CD4-positive, alpha-beta T cell treated with Interleukin-4 for 4 hours (primary cell): ENCODE measurements around the gene ATOSA.

Source experiments
- DNase-seq: peaks from one replicate; pipeline ENCODE4 v3.0.0-alpha.2; 2020

Gene ATOSA, protein sequence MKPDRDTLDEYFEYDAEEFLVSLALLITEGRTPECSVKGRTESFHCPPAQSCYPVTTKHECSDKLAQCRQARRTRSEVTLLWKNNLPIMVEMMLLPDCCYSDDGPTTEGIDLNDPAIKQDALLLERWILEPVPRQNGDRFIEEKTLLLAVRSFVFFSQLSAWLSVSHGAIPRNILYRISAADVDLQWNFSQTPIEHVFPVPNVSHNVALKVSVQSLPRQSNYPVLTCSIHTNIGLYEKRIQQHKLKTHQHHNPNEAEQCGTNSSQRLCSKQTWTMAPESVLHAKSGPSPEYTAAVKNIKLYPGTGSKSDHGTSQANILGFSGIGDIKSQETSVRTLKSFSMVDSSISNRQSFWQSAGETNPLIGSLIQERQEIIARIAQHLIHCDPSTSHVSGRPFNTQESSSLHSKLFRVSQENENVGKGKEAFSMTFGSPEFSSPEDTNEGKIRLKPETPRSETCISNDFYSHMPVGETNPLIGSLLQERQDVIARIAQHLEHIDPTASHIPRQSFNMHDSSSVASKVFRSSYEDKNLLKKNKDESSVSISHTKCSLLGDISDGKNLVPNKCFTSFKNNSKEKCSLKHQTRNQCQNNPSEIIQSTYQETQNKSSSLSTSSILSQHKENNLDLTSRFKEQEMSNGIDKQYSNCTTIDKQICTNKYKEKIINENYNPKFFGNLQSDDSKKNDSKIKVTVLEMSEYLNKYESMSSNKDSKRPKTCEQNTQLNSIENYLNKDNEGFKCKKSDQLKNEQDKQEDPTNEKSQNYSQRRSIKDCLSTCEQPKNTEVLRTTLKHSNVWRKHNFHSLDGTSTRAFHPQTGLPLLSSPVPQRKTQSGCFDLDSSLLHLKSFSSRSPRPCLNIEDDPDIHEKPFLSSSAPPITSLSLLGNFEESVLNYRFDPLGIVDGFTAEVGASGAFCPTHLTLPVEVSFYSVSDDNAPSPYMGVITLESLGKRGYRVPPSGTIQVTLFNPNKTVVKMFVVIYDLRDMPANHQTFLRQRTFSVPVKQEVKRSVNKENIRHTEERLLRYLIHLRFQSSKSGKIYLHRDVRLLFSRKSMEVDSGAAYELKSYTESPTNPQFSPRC

DNA sequence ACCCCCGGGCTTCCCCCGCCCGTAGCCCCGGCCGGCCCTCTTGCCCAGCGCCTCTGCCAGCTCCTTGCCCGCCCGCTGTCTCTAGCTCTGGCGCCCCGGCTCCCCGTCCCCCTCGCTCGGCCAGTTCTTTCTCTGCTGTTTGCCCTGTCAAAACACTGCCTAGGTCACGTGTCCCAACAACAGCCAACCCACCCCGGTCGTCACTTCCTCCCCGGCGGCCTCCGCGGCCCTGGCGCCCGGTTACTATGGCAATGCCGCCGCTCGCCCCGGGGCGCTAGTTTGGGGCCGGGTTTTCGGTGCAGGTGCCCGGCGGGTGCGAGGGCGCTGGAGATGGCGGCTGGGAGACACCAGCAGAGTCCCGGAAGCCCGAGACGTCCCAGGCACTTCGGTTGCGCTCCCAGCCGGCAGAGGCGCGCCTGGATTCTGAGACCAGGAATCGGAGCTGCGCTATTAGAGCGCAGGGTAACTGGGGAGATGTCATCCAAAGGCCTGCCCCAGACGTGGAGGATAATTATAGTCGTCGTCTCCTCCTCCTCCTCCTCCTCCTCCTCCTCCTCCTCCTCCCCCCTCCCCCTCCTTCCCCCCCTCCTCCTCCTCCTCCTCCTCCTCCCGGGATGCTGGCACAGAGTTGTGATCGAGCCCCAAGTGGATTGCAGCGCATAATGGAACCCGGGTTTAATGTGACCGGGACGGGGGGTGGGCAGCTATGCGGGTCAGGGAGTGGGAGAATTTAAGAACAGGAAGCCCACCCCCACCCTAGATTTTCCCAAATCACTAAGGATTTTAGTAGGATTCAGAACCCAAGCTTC, at the start of gene ATOSA:
Gene ATOSA (minus strand): TSS at position 157 of the 809 bp plus-strand sequence. CDS start 1,367 bp downstream, outside the sequence.
- peak; percentile 92 for DNase-seq

DNA sequence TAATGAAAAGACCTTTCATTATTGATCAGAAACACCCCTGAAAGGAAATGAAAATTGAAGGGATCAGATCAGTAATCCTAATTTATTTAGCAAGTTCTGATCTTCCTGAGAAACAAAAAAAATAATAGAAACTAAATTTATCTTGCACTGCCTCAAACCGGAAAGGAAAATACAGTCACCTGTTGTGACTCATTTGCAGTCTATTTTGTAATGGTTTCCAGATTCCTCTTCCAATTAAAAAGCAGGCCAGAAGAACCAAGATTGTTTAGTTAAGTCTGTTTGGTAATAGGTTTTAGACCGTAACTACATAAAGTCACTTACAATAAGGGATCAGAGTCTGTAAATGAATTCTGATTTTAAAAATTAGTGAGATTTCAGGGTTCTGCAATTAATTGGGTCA, 49.7 kb upstream of the ATOSA start:
- DNase-seq, result peak; percentile 8

DNA sequence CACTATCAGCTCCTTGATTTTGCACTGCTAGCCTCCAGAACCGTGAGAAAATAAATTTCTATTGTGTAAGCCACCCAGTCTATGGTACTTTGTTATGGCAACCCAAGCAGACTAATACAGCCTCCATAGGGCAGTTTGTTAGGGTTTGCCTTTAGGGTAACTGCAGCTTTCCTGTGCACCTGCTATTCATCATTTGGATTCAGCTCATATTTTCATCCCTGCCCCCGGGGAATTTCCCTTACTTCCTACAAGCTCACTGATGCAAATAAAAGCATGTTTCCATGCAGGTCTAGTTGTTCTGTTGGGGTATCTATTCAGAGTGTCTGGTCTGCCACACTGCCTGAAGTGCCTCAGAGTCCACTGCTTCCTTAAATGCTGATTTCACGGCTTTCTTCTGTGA, 48.6 kb upstream of the ATOSA start:
- no peak for DNase-seq

DNA sequence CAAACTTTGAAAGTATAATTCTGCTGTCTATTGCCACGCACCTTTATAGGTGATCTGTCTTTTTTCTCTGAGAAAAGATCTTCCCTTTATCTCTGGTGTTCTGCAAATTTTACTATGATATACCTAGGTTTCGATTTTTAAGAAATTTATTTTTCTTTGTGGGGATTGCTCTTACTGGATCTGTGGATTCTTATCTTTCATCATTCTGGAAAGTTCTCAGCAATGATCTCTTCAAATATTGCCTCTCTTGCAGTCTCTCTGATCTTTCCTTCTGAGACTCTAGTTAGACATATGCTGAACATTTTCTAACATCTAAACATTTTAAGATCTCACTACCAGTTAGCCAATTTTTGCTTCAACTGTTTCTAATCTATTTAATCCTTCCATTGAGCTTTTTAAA, 47.0 kb upstream of the ATOSA start:
- DNase-seq, result no peak

DNA sequence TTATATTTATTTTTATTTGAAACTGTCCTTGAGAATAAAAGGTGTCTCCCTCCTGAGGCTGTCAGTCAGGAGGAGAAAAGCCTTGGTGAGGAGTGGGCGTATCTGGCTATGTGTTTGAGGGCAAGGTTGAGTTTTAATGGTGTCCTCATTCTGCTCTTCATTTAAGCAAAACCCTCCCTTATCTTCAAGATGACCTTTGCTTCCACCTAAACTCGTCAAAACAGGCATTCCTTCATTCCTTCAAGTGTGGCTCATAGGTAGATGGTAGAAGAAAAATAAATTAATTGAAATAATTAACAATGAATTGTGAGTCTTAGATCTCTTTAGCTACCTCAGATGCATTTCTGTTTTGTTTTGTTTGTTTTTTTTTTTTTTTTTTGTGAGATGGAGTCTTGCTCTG, 39.4 kb upstream of the ATOSA start:
- DNase-seq, result no peak

DNA sequence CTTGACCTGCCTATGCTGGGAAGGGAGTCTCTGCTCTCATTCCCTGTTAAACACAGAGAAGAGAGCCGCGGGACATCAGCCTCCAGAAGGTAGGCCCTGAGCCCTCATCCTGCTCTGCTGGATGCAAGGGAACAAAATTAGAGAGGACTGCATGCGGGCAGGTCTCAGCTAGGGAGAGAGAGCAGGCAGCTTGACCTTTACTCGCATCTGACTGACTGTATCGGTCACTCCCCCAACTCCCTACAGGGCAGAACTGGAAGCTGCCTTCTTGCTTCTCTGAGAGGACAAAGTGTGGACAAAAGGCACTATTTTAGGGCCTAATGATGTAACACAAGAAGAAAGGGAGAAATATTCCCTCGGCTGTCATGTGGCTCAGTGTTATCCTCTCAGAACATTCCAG, 38.7 kb upstream of the ATOSA start:
- no peak for DNase-seq

DNA sequence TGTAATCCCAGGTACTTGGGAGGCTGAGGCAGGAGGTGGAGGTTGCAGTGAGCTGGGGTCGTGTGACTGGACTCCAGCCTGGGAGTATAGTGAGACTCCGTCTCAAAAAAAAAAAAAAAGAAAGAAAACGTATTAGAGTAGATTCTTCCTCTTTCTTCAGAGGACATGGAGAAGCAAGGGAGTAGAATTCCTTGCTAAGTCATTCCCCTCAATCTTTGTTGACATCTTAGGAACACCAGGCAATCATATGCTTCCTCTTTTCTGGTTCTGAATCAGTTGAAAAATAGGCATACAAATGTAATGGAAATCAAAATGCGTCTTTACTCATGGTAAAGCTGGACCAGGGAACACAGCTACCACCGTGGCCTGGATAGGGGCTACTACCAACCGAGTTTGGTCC, 38.3 kb upstream of the ATOSA start:
- DNase-seq, result no peak

DNA sequence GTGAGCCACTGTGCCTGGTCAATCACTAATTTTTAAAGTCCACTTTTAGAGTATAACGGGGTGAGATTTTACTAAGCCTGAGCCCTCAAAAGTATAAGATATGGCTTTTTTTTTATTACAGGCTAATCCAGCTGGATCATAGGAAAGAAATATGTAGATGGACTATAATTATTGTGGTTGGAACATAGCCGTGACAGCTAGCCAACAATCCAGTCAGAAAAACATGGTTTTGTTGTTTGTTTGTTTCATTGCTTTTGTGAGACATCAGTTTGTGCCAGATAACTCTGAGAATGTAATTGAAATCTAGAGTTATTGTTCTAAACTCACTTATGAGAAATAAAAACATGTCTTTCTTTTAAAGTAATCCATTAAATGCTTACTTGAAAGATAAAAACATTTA, 37.3 kb upstream of the ATOSA start:
- no peak for DNase-seq

DNA sequence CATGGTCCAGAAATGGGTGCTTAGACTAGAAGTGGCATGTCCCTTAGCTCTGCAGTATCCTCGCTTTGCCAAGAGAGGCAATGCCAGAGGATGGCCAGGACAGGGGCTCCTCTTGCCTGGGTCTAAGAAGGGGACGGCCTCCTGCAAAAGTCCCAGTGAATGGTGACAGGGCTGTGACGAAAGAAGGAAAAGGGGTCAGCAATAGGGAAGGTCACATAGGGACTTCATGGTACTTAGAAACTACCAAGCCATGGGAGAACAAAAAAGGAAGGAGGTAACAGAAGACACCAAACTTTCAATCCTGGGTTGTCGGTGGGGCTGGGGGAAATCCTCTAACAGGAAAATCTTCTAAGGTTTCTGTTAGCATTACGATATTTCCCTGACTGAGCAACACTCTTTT, 36.2 kb upstream of the ATOSA start:
- DNase-seq, result no peak

DNA sequence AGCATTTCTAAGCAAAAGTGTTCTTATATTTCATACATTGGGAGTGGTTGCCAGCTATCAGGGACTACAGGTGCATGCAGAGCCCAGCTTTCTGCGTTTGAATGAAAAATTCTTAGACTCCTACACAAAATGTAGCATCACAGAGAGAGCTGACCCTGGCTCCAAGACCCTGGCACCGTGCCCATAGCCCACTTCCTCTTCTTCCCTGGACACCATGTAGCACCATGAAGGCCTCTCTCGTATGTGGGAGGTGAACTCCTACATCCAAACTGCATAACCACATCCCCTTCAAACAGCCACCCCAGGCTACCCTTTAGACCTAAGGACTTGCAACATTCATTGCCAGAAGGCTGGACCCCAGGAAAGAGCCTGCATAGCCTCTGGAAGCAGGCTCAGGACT, 35.8 kb upstream of the ATOSA start:
- DNase-seq, result no peak

DNA sequence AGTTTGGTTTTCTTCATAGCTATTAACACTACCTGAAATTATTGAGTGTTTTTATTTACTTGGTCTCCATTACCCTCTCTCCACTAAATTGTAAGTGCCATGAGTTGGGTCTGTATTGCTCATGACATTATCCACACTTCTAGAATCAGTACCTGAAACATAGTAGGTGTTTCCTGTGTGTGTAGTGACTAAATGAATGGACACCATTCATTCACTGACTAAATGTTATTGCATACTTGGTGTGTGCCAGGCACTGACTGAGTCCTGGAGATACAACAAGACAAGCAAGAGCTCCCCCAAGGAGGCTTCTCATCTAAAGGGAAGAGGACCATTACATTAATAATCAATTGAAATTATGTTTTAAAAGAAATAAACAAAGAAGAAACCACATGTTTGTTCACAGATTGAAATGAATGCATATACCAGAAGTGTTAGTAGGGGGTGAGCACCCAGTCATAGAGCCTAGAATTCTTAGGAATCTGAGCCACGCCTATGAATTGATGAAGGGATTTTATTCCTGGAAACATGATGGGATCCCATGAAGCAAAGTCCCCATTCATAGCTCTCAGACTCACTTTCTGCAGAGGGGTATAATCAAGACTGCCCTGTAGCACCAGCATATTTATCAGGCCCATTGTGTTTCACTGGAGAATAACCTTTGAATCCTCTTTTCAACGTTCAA, 31.7 kb upstream of the ATOSA start:
- DNase-seq, result no peak

DNA sequence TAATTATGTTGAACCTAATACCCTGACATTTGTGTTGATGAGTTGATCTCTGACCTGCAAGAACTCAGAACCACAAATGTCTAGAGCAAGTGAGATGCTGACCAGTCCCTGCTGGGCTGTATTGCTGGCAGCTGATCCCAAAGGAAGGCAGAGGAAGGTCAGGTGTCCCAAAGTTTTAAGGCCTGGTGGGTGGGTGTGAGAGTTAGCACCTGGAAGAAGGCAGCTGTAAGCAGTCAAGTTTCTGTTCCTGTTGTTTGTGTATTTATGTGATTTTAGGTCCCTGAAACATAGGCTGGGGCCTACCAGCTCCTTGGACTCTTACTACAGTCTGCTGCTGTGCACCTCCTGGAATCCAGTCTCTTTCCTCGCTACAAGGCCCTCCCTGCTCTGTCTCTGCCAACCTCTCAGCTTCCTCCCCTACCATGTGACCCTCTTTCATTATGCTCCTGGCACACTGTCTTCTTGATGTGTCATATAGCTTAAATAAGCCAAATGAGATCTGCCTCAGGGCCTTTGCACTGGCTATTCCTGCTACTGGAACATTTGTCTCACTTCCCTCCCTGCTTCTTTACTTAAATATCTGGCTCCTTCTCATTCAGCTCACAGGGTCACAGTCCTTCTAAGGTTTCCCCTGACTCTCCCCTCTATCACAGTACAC, 31.0 kb upstream of the ATOSA start:
- DNase-seq, result no peak

DNA sequence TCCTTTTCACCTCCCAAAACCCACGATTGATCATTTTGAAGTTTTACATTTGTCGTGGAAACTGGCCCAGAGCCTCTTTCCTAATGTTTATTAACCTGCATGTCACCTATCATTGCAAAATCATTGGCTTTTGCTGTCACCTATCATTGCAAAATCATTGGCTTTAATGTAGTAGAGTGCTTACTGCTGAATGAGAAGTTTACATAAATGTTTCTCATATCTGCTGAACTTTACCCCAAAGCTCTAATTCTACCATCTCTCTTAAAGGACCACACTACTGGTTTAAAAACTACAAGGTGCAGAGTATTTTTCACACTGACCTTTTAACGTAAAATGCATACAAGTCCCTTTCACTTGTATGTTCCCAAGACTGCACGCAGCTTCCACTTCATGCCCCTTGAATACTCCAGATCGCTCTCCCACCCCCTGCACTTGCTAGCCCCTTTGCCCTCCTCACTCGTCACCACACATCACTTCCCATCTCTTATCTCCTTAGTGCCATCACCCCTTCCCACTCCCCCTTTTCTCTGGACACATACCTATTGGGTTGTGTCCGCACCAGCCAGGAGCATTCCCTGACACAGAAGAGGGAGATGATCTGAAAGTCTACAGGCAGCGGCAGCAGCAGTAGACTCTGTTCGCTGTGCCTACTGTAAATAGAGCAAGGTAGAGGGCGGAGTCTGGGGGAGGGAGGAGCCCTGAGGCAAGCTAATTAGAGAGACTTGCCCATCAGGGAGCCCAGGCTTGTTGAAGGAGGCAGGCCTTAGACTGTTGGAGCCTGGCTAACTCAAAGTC, 30.2 kb upstream of the ATOSA start:
- no peak for DNase-seq

DNA sequence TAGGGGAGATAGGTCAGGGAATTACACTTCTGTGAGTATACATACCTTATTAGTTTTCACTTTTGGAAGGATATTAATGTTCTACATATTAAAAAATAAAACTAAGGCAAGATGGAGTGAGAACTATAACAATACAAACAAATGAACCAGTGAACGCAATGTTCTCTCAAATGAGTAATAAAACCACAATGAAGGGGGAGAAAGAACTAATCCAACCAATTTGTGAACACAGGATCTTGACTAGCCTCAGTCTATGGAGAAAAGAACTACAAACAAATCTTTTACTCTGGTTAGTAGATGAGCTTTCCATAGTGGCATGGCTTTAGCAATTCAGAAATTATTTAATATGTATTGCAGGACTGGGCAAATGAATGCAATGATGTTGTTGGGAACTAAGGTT, 26.9 kb upstream of the ATOSA start:
- DNase-seq, result no peak

DNA sequence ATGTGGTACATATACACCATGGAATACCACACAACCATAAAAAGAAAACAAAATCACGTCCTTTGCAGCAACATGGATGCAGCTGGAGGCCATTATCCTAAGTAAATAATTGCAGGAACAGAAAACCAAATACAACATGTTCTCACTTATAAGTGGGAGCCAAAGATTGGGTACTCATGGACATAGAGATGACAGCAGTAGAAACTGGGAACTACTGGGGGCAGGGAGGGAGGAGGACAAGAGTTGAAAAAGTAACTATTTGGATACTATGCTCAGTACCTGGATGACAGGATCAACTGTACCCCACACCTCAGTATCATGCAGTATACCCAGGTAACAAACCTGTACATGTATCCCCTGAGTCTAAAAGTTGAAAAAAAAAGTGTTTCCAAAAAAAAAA, 23.2 kb upstream of the ATOSA start:
- no peak for DNase-seq

DNA sequence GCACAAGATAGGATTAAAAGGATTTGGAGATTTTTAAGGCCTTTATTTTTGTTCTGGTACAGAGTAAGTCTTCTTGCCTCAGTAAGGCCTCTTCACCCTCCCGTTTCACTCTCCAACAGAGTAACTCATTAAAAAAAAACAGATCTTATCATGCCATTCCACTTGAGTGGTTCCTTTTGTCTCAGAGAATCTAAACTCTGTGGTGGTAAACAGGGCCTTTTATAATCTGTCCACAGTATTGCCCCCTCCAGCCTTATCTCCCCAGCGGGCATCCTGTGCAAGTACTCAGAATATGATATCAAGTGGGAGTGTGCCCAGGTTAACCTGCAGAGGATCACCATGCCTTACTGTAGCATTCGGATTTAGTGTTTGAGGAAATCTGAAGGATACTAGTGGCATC, 20.3 kb upstream of the ATOSA start:
- DNase-seq, result no peak

DNA sequence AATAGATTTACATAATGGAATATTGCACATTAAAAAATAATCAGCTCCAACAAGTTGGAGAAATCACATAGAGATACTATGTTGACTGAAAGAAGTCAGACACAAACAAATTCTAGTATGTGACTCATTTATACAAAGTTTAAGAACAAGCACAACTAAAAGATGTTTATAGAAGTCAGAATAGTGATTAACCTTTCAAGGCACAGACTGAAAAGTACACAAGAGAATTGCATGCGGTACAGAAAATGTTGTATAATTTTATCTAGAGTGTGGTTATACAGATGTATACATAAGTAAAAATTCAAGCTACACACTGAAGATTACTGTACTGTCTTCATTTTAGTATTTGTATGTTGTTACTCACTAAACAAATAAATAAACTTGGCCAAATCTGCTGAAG, 19.3 kb upstream of the ATOSA start:
- DNase-seq, result no peak

DNA sequence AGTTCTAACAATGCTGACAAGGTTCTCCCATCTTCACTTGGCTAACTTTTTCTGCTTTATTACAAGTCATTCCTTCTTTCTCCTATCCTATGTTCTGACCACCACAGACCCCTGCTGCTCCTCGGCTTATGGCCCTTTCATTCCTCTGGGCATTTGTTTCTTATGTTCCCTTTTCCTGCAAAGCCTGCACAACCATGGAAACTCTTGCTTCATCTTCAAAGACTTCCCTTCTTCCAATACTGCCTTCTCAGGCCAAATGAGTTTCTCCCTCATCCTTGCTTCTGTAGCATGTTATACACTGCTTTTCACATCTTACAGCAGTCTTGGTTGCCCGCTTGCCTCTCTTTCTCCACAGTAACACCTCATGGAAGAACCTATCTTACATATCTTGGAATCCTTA, 17.9 kb upstream of the ATOSA start:
- no peak for DNase-seq

DNA sequence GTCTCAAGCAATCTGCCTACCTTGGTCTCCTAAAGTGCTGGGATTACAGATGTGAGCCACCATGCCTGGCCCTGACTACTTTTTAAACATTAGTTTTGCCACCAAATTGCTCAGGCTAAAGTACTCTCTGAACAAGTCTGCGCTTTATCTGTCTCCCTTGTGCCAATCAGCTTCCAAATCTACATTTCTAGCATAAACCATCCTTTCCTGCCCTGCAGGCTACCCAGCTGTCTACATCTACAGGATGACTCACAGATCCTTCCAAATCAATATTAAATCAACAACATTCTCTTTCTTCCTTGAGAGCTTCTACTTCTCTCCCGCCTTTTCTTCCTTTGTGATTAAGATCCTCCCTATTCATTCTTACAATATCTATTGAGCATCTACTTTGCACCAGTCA, 16.0 kb upstream of the ATOSA start:
- DNase-seq, result no peak

DNA sequence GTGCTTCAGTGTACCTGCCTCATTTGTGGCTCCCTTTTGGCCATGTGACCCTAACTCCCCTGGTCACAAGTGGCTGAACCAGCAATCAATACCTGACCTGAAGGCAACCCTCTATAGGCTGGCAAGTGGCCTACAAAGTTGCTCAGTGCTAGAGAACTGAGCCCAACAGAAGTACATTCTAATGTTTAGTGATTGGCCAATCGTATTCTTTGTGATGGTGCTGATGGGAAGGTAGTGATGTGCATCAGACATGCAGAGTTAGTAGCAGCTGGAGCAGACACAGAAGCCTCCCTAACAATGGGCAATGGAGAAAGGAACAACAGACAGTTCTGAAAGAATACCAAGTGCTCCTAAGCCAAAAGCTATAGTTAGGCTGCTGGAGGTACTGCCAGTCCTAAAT, 10.4 kb upstream of the ATOSA start:
- no peak for DNase-seq

DNA sequence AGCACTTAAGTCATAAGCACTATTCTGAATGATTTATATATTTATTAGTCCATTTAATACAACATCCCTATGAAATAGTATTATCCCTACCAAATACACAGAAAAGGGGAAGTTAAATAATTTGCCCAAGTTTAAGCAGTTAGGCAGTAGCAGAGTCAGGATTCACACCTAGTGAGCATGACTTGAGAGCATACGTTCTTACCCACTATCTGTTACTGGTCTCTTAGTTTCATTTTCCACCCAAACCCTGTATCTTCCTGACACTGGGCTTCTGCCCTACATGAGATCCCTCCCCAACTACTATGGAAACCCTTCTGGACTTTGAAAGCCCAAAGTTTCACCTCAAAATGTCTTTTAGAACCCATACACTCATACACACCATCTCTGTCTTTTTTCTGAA, 4.4 kb upstream of the ATOSA start:
- peak; percentile 24 for DNase-seq
